ENCODE measurements around the gene CBX5. TPM values are rescaled to one million over a fixed set of nuclear protein-coding genes. Genes with fewer than 3 reads are reported as not detected.

Gene CBX5
- total and polyA plus RNA-seq, 10 of the 15 experiments (the other 5 are each of a cell fraction or from before 2014, with no cell fraction given): 46.7 to 138 (median 74.6) TPM

DNA sequence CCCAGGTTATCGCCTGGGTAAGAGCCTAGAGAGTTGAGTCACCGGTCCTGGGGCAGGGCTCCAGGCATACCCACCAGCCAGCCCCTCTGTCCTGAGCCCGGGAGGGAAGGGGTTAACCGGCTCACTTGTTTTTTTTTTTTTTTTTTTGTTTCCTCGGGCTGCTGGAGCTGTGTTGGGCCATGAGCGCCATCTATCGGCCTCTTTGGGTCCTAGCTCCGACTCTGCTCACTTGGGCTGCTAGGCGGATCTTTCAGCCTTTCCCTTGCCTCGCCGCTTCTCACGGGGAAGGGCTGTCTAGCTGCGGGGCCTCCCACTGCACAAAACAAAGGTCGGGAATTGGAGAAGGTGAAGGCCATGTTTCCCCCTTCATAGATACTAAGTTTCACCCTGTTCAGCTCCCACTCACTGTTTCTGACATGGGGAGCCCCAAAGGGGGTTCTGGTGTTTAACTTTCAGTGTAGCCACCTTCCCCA is 88.3 kb downstream of the CBX5 start (continued):
- TF ChIP-seq WRNIP1 (IDR thresholded peaks at IDR 0.05; ENCODE audit: borderline replicate concordance, low read depth, low read length) (peak; percentile 55; the same call in 1 of the 2 replicates), KDM1A (IDR thresholded peaks at IDR 0.05; ENCODE audit: borderline replicate concordance) (no peak), IRF4 (IDR thresholded peaks at IDR 0.05; ENCODE audit: low read depth, low read length) (0 out of 2 replicates have a peak, but pooled peaks have one; percentile 53), ZSCAN29 (IDR thresholded peaks at IDR 0.05) (no peak), ZBED1 (IDR thresholded peaks at IDR 0.05; ENCODE audit: borderline replicate concordance) (no peak), SMC3 (IDR thresholded peaks at IDR 0.05; ENCODE audit: borderline replicate concordance, low read length) (peak; percentile 96), E4F1 (IDR thresholded peaks at IDR 0.05; ENCODE audit: borderline replicate concordance, partially characterized antibody) (no peak), CBFB (IDR thresholded peaks at IDR 0.05; ENCODE audit: low read depth) (no peak), RAD51 (IDR thresholded peaks at IDR 0.05) (no peak), RB1 (IDR thresholded peaks at IDR 0.05; ENCODE audit: borderline replicate concordance) (peak; percentile 64; the same call in 1 of the 2 replicates), TCF12 (IDR thresholded peaks at IDR 0.05; ENCODE audit: low read depth, low read length) (no peak), PAX8 (IDR thresholded peaks at IDR 0.05) (no peak)
- TF ChIP-seq, protein P1, sequence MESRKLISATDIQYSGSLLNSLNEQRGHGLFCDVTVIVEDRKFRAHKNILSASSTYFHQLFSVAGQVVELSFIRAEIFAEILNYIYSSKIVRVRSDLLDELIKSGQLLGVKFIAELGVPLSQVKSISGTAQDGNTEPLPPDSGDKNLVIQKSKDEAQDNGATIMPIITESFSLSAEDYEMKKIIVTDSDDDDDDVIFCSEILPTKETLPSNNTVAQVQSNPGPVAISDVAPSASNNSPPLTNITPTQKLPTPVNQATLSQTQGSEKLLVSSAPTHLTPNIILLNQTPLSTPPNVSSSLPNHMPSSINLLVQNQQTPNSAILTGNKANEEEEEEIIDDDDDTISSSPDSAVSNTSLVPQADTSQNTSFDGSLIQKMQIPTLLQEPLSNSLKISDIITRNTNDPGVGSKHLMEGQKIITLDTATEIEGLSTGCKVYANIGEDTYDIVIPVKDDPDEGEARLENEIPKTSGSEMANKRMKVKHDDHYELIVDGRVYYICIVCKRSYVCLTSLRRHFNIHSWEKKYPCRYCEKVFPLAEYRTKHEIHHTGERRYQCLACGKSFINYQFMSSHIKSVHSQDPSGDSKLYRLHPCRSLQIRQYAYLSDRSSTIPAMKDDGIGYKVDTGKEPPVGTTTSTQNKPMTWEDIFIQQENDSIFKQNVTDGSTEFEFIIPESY (IDR thresholded peaks at IDR 0.05): no peak

Measured in GM12878 (cell line).